Head of caudate nucleus (tissue), 42 donors: ENCODE results near the gene ERFL.
A peak's percentile ranks its signal among the peaks of the same experiment; 100 is the strongest.
"Not testable (repeated sequence)": the region's sequence is repeated elsewhere in the genome, so short reads cannot be mapped to it uniquely, and the experiment has no call there.

Experiments used
- DNase-seq, 42 donors: peaks; one replicate each; pipeline versions ENCODE4 v3.0.0 to v3.0.0-alpha.2; 2020 to 2021; ENCODE audit warnings: mixed read lengths in 7 of 42
- intact Hi-C: fragments of 100-400 bp; cut with DNase I; formaldehyde crosslinking; loops from one replicate; pipeline ENCODE4 v1.15.0; 2022

The ERFL gene

DNA sequence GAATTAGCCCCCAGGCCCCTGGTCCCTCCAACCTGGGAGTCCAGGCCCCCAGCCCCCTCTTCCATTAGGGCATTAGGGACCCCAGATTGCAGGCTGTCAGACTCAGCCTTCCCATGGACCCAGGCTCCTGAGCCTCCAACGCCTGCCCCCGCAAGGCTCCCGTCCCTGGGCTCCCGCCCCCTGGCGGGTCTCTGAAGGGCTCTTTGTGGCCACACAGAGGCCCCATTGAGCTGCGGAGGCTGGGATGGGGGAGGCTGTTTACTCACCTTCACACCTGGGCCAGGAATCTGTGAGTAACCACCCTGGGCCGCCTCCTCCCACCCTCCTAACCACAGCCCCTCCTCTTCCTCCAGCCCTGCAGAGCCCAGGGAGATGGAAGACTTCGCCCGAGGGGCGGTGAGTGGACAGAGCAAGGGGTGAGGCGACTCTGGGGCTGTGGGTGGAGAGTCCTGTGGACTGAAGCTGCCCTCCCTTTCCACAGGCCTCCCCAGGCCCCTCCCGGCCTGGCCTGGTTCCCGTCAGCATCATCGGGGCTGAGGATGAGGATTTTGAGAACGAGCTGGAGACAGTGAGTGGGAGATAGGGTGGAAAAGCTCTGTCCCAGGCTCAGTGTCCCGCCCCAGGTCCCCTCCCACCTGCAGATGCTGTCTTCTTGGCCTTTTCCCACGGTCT lies 40.4 kb downstream of the ERFL start:
- intact Hi-C loops, result no loop called here

DNA sequence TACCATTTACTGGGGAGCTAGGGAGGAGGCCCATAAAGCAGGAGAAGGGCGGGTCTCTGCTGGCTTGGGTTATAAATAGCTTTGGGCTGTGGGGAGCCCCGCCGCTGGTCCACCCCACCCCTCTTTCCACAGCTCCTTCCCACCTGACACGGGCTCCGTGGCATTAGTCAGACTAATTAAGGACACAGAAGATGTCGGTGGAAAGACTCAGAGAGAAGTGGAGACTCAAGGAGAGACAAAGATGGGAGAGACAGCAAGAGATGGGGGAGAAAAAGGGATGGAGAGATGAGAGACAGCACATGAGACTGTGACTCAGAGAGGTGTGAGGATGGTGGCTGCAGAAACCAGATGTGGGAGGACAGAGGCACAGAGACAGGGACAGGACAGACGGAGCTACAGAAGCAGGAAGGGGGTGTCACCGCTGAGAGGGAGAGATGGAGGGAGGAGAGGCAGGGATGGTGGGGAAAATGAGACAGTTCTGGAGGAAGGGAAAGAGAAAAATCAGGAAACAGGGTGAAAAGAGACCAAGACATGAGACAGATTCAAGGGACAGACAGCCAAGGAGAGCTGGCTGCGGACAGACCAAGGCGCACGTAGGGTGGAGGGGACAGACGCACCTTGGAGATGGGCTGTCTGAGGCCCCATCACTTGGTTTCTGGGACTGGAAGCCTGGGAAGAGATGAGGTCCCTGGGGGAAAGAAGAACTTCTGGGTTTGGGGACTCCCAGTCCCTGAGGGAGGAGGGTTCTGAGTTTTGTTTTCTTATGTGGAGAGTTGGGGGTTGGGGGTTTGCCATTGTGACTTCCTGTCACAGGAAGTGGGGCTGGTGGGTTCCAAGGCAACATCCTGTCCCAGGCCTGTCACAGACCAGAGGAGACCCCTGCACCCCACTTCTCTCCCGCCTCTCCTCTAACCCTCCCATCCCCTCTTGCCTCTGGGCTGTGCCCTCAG lies 41.2 kb downstream of the ERFL start:
- intact Hi-C loops, result no loop called here
- DNase-seq, result no peak

More for the DNA sequence above, 40.4 kb downstream of the ERFL start:
- peak in 40 of 42 donors; percentile 19 to 78 (median 54) for DNase-seq

DNA sequence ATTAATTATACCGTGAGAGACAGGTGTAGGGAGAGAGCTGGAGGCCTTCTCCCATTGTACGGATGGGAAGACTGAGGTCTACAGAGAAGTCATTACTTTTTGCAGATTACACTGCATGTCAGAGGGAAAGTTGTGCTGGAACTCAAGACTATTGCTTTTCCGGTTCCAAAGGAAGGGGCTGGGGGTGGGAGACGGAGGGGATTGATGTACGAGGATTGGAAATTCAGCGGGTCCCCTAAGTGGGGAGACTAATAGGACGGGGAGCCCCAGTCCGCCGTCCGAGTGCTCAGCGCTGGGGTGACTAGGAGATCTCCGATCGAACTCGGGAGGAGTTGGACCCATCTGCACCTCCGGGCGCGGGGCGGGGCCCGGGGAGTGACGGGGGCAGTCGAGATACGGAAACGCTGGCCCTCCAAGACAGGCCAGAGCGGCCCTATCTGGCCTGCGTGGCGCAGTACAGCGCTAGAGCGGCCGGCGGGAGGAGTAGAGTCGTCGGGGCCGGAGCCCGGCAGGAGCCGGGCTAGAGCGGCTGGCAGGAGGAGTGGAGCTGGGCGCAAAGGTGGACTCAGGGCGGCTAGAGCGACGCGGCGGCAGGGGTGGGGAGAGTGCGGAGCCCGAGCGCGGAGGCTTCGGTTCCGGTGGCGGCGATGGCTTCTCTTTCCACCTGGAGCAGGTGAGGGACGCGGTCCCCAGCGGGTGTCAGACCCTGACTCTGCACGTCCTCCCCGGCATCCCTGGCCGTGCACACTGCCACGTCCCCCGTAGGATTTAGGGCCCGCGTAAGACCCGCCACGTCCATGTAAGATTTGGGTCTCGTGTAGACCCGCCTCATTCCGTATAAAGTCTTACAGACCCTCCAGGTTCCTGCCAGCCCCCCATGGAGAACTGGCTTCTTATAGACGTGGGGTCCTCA lies 44.2 kb downstream of the ERFL start:
- intact Hi-C loops, result no loop called here
- peak; percentile 85 to 98 (median 95) for DNase-seq

DNA sequence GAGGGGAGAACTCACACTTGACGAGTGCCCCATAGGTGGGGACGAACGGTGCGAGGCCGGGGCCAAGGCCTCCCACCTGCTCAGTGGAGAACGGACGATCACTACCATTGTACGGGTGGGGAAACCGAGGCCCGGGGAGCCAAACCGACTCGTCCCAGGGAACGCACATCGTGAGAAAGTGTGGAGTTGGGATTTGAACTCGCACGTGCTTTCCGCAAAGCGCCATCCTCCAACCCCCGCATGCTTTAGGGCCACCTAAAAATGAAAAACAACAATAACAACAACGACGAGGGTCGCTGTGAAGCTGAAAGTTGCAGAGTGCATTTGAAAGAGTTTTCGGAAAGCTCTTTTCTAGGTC lies 44.8 kb downstream of the ERFL start:
- intact Hi-C loops, result no loop called here
- no peak for DNase-seq

DNA sequence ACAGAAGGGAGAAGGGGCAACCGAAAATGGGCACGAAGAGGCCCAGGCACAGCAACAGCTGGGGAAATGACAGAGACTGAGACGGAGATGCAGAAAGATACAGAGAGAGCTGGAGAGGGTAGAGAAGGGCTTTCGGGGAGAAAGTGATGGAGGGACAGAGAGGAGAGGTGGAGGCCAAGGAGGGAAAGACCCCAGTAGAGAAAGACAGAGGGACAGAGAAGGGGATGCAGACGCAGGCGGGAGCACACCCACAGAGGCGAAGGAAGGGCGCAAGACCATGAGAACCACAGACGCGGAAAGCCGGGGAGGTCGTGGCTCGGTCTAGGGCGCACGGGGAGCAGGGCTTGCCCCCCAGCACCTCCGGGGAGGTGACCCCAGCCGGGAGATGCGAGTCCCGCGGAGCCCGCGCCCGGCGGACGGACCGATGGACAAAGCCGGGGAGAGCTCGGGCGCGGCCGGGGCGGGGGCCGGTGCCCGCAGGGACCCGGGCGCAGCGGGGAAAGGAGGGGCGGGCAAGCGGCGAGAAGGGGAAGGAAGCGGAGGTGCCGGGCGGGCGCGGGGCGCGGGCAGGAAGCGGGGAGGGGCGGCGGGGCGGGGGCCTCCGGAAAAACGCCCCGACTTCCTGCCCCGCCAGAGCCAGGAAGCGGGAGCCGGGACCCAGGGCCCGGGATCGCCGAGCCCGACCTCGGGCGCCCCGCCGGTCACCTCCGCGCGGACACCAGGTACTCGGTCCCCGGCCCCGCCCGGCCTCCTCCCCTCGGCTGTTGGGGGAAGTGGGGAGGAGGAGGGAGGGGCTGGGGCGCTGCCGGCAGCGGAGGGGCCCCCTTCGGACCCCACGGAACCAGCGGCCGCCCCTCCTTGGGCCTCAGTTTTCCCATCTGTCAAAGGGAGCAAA lies 45.4 kb downstream of the ERFL start, which contains the start of gene ARHGEF1:
Gene ARHGEF1 (plus strand): TSS at position 617 of the 895 bp plus-strand sequence. CDS start 4,899 bp downstream, outside the sequence.
- intact Hi-C loops, result no loop called here
- DNase-seq, result peak in 31 of 42 donors; percentile 17 to 75 (median 41)

DNA sequence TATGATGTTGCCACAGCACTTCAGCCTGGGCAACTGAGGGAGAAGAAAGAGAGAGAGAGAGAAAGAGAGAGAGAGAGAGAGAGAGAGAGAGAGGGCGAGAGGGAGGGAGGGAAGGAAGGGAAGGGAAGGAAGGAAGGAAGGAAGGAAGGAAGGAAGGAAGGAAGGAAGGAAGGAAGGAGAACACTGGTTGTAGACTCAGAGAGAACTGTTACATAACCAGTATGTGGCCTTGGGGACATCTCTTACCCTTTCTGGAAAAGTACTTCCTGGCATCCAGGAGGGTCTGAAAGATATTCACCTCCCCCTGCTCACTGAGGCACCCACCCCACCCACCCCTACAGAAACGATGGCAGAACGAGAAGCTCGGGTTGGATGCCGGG lies 47.9 kb downstream of the ERFL start:
- intact Hi-C loops, result no loop called here
- DNase-seq, result no peak

DNA sequence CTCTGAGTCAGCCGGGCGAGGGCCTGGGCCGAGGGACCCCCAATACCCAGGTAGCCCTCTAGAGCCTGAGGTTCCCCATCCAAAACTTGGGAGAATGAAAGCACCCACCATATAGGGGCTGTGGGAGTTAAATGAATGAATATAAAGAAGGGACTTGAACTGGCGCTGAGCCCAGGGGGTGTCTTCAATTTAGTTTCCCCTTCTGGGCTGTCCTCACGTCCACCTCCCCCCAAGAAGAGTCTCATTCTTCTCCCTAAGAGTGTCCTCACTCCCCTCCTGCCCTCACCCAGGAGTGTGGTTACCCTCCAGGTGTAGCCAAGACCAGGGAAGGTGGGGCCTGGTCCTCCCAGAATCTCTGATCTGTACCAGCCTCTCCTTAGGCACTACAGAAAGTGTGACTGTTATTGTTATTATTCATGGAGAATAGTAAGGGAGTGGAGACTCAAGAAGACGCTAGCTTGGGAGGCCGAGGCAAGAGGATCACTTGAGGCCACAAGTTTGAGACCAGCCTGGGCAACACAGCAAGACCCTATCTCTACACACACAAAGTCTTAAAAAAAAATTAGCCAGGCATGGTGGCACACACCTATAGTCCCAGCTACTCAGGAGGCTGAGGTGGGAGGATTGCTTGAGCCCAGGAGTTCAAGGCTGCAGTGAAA lies 48.5 kb downstream of the ERFL start:
- intact Hi-C loops, result loop anchor here (10.0 kb wide), 1 partner anchor 55 kb away; no protein-coding TSS in a partner anchor

DNA sequence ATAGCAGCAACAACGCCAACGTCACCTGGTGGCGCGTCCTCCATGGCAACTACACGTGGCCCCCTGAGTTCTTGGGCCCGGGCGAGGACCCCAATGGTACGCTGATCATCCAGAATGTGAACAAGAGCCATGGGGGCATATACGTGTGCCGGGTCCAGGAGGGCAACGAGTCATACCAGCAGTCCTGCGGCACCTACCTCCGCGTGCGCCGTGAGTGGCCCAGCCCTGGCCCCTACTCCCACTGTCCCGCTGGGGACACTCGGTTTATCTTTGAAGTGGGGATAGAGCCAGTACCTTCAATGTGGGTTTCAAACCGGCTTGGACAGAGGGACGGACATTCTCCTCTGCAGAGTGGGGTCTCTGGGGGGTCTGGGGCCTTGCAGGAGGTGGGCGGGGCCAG lies 49.2 kb downstream of the ERFL start:
- DNase-seq, result no peak
- intact Hi-C loops, result loop anchor here (10.0 kb wide), 1 partner anchor 56 kb away; no protein-coding TSS in a partner anchor

More for the DNA sequence above, 48.5 kb downstream of the ERFL start:
- DNase-seq, result no peak

DNA sequence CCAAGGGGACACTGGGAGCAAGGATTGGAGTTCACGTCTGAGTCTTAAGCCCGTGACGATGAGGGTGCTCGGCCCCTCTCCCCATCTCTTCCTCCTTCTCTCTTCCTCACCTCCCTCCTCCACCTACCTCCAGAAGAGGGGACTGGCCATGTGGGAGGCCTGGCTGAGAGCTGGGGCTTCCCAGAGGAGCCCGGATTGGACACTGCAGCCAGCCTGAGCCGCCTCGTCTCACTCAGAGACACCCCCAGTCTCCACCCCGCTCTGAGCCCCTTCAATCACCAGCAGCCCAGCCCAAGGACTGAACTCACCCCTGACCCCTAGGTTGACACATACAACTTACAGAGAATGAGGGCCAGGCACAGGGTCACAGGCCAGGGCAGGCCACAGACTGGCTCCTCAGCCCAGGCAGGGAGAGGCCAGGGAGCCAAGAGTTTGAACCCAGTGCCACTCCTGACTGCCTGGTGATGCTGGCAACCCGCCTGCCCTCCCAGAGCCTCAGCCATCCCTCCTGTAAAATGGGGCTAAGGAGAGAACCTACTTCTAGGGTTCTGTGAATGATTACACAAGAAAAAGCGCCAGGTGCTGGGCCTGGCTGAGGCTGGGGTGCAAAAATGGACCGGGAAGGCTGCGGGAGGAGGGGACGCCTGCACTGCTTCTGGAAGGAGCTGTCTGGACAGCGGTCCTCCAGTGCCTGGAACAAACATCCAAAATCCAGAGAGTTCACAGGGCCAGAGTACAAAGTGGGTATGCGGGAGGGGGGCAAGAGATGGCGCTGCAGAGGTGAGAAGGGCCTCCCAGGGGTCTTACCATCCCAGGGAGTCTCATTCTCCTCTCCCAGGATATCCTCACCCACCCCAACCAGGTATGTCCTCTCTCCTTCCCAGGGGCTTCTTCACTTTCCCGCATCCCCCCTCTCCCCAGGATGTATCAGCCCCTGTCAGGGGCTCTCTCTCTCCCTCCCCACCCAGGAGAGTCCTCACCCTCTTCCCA lies 50.0 kb downstream of the ERFL start:
- intact Hi-C loops, result loop anchor here (10.0 kb wide), 1 partner anchor 57 kb away; no protein-coding TSS in a partner anchor
- DNase-seq, result no peak

DNA sequence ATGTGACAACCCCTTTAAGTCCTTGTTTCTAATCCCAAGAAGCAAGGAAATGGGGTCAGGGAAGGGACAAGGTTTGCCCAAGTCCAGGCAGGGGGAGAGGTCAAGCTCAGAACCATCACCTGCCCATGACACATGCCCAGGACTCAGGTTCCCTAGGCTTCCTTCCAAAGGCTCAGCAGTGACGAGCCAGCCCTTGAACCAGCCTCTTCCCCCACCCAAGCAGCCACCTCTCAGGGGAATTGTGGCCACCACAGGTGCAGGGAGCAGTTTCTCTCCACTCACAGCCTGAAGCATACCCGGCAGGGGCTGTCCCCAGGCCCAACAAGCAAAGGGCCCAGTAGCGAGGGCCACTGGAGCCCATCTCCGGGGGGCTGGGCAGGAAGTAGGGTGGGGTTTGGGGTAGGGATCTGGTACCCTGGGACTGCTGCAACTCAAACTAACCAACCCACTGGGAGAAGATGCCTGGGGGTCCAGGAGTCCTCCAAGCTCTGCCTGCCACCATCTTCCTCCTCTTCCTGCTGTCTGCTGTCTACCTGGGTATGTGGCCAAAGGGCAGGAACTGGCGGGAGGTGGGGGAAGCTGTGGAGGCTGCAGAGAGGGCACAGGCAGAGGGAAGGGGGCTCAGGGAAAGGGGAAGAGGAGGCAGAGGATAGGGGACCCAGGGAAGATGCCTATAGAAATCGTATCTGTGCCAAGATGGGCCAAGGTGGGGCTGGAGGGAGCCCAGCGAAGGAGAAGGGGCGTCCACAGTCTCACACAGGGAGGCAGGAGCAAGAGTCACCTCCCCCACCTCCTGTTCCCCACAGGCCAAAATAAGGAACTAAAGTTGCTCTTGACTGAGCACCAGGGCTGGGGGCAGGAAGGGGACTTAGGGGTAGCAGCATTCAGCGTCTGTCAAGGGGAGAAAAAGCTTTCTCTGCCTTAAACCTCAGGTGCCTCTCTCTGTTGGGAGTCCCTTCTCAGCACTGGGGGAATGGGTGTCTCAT lies 51.1 kb downstream of the ERFL start, which contains the start of gene CD79A:
Gene CD79A (plus strand): TSS at position 433 of the 986 bp plus-strand sequence. CDS start 26 bp downstream, at position 459.
- peak in 1 of 42 donors; percentile 31 for DNase-seq
- intact Hi-C loops, result loop anchor here (10.0 kb wide), 1 partner anchor 58 kb away; no protein-coding TSS in a partner anchor

DNA sequence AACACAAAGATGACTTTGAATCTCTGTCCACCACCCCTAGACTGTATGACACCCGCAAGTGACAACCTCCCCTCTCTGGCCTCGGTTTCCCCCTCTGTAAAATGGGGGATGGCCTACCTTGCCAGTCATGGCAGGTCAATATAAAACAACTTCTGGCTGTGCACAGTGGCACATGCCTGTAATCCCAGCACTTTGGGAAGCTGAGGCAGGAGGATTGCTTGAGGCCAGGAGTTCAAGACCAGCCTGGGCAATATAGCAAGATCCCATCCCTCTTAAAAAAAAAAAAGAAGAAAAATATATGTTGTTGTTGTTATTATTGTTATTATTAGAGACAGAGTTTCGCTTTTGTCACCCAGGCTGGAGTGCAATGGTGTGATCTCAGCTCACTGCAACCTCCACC lies 52.3 kb downstream of the ERFL start:
- DNase-seq, result not testable (repeated sequence)
- intact Hi-C loops, result loop anchor here (10.0 kb wide), 1 partner anchor 59 kb away; no protein-coding TSS in a partner anchor

DNA sequence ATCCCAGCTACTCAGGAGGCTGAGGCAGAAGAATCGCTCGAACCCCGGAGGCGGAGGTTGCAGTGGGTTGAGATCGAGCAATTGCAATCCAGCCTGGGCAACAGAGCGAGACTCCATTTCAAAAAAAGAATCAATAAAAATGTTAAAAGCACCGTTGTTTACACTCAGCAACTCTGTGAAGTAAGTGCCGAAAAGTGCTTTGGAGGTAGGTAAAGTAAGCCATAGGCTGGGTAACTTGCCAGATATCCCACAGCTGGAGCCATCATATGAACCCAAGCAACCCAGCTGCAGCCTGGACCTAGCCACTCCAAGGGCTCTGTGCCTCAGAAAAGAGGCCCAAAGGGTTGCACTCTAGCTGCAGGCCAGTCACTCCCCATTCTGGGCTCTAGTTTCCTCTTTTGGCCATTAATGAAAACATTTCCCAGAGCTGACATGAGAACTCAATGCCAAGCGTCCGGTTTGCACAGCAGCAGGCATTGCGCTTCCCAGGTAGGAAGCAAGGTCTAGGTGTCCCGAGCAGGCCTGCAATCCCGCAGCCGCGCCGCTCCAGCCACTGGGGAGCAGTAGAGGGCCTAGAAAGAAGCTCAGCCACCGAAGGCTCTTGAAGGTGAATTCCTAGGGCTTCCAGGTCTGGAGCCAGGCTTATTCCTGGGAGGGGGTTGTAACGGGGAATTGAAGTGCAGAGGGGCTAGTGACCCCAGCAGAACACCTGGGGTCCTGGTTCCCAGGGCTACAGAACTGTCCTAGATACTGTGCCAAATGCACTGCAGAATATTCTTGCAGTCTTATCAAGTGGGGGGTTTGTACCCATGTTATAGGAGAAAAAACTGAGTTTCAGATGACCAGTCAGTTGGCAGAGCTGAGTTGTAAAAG lies 55.2 kb downstream of the ERFL start:
- intact Hi-C loops, result loop anchor here (10.0 kb wide), 1 partner anchor 62 kb away; no protein-coding TSS in a partner anchor
- peak; percentile 41 to 83 (median 70) for DNase-seq

DNA sequence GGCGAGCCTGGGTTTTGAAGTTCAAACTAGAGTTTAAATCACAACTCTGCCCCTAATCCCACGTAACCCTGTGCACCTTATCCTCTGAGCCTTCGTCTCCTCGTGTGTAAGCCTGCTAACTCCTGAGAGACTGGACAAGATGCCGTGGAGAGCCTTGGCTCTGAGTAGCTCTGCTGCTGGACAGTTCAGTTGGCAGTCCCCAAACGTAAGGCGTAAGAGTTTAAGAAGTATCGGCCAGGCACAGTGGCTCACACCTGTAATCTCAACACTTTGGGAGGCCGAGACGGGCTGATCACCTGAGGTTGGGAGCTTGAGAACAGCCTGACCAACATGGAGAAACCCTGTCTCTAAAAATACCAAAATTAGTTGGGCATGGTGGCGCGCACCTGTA lies 55.9 kb downstream of the ERFL start:
- intact Hi-C loops, result loop anchor here (10.0 kb wide), 1 partner anchor 62 kb away; no protein-coding TSS in a partner anchor
- DNase-seq, result no peak
